ENCODE data around the gene GNL1.
"Not testable (repeated sequence)": the region's sequence is repeated elsewhere in the genome, so short reads cannot be mapped to it uniquely, and the experiment has no call there.

GNL1 gene

DNA sequence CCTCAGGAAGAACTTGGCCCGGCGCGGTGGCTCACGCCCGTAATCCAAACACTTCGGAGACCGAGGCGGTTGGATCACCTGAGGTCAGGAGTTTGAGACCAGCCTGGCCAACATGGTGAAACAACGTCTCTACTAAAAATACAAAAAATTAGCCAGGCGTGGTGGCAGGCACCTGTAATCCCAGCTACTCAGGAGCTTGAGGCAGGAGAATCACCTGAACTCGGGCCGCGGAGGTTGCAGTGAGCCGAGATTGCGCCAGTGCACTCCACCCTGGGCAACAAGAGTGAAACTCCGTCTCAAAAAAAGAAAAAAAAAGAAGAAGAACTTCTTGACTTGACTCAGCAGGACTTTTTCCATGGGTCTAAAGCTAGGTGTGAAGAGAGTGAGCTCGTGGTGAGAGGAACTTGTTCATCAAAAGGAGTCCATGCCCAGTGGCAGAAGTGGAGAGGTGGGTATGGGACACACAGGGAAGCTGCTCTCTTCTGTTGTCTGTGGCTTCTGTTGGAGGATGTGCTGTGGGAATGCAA, 26.9 kb downstream of the GNL1 start:
- not testable (repeated sequence) for DNase-seq

DNA sequence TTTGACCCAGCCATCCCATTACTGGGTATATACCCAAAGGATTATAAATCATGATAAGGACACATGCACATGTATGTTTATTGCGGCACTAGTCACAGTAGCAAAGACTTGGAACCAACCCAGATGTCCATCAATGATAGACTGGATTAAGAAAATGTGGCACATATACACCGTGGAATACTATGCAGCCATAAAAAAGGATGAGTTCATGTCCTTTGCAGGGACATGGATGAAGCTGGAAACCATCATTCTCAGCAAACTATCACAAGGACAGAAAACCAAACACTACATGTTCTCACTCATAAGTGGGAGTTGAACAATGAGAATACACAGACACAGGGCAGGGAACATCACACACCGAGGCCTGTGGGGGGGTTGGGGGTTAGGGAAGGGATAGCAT, 29.8 kb downstream of the GNL1 start:
- DNase-seq, result not testable (repeated sequence)

DNA sequence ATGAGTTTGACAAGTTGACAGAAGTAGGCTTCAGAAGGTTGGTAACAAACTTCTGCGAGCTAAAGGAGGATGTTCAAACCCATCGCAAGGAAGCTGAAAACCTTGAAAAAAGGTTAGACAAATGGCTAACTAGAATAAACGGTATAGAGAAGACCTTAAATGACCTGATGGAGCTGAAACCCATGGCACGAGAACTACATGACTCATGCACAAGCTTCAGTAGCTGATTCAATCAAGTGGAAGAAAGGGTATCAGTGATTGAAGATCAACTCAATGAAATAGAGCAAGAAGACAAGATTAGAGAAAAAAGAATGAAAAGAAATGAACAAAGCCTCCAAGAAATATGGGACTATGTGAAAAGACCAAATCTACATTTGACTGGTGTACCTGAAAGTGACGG, 34.3 kb downstream of the GNL1 start:
- DNase-seq, result not testable (repeated sequence)

DNA sequence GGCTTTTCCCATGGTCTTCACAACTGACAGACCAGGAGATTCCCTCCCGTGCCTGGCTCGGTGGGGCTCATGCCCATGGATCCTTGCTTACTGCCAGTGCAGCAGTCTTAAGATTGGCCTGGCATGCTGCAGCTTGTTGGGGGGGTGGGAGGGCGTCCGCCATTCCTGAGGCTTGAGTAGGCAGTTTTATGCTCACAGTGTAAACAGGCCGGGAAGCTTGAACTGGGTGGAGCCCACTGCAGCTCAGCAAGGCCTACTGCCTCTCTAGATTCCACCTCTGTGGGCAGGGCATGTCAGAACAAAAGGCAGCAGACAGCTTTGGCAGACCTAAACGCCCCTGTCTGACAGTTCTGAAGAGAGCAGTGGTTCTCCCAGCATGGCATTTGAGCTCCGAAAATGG, 35.2 kb downstream of the GNL1 start:
- DNase-seq, result not testable (repeated sequence)

DNA sequence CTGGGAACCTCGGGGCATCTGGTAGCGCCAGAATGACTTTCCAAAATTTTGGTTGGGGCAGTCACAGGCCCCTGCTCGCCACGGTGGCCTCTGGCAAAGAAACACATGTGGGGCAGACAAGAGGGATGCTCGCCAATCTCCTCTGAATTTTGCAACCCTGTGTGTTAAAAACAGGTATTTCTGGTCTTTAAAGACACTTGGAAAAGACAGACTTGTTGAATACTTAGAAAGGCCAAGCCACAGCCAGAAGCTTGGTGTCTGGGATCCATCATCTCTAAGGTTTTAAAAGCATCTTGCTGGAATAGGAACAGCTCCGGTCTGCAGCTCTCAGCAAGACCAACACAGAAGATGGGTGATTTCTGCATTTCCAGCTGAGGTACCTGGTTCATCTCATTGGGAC, 35.8 kb downstream of the GNL1 start:
- no peak for DNase-seq

DNA sequence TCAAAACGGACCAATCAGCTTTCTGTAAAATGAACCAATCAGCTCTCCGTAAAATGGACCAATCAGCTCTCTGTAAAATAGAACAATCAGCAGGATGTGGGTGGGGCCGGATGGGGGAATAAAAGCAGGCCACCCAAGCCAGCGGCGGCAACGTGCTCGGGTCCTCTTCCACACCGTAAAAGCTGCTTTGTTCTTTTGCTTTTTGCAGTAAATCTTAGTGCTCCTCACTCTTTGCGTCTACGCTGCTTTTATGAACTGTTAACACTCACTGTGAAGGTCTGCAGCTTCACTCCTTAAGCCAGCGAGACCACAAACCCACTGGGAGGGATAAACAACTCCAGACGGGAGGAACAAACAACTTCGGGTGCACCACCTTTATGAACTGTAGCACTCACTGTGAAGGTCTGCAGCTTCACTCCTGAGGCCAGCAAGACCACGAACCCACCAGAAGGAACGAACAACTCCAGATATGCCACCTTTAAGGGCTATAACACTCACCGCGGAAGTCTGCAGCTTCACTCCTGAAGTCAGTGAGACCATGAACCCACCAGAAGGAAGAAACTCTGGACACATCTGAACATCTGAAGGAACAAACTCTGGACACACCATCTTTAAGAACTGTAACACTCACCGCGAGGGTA, 37.7 kb downstream of the GNL1 start:
- not testable (repeated sequence) for DNase-seq

DNA sequence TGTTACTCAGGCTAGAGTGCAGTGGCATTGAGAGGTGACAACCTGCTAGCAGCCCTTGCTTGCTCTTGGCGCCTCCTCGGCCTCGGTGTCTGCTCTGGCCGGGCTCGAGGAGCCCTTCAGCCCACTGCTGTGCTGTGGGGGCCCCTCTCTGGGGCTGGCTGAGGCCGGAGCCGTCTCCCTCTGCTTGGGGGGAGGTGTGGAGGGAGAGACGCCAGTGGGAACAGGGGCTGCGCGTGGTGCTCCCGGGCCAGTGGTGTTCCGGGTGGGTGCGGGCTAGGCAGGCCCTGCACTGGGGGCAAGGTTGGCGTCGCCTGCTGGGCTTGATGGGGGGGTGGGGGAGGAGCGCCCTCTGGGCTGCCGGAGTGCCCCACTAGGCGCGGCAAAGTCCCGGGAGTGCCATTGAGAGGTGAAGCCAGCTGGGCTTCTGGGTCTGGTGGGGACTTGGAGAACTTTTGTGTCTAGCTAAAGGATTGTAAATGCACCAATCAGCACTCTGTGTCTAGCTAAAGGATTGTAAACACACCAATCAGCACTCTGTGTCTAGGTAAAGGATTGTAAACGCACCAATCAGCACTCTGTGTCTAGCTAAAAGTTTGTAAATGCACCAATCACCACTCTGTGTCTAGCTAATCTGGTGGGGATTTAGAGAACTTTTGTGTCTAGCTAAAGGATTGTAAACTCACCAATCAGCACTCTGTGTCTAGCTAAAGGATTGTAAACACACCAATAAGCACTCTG, 38.4 kb downstream of the GNL1 start:
- not testable (repeated sequence) for DNase-seq

DNA sequence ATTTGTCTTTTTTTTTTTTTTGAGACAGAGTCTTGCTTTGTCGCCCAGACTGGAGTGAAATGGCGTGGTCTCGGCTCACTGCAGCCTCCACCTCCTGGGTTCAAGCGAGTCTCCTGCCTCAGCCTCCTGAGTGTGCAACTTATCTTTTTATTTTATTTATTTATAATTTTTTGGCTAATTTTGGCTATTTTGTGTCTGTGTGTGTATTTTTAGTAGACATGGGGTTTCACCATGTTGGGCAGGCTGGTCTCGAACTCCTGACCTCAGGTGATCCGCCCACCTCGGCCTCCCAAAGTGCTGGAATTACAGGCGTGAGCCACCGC, 39.6 kb downstream of the GNL1 start:
- DNase-seq, result not testable (repeated sequence)

DNA sequence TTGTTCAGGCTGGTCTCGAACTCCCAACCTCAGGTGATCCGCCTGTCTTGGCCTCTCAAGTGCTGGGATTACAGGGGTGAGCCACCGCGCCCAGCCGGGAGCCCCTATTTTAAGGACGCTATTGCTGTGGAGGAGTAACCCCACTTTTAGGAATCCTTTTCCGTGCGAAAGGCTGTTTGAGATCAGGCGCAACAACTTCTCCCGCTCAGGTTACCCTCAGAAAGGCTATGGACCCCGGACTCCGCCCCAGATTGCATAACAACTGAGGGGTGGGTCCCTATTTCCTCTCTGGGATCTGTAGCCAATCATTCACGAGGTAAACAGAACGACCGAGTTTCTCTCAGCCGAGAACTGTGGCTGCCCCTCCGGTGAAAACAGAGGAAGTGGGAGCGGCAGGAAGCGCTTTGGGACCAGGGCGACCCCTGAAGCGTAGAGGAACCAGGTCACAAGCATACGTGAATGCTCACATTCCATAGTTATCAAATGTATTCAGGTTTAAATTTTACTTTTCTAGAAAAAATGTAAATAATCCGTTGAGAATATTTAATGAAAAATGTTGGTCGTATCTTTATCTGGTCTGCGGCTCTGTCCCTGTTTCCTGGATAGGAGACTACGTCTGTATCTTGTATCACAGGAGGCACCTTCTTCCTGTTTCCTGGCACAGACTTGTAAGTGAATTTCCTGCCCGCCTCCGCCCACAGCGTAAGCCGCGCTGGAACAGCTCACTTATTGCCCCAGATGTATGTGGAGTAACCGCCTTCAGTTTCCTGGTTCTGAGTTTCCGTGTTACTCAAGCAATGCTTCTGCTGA, 40.1 kb downstream of the GNL1 start:
- DNase-seq, result peak; percentile 96

DNA sequence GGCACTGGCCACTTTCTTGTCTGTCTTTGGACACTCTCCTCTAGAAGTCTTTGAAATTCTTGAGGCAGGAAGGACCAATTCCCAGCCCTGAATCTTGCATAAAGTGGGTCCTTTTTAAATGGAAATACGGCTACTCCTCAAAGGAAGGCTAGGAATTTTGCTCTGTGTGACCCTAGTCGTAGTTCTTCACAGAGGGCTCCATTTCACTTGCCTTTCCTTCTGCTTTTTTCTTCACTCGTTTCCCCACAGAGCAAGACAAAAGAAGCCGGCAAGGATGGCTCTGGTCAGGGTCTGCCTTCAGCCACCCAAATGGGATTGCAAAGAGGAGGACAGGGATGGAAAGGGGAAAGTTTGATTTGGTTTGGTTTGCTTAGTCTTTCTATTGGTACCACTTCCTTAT, 41.2 kb downstream of the GNL1 start:
- DNase-seq, result no peak

DNA sequence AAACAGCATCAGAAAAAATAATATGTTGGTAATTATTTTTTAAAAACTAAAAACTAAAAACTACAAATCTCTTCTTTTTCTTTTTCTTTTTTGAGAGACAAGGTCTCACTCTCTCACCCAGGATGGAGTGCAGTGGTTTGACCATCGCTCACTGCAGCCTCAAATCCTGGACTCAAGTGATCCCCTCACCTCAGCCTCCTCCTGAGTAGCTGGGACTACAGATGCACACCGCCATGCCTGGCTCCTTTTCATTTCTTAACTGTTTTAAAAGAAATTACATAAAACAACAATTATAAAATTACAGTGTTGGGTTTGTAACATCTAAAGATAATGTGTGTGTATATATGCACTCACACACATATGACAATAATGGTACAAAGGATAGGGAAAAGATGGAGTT, 42.8 kb downstream of the GNL1 start:
- DNase-seq, result no peak

DNA sequence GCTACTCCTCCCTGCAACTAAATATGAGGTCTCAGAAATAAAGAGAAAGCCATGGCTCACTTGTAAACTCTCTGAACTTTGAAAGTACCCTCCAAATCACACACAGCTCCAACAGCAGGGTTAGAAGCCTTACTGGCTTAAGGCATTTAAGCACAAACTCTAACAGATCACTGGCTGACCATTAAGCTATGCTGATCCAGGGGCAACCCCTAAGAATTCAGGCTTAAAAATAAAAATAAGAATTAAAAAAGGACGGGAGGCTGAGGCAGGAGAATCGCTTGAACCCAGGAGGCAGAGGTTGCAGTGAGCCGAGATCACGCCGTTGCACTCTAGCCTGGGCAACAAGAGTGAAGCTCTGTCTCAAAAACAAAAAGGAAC, 45.1 kb downstream of the GNL1 start:
- no peak for DNase-seq

DNA sequence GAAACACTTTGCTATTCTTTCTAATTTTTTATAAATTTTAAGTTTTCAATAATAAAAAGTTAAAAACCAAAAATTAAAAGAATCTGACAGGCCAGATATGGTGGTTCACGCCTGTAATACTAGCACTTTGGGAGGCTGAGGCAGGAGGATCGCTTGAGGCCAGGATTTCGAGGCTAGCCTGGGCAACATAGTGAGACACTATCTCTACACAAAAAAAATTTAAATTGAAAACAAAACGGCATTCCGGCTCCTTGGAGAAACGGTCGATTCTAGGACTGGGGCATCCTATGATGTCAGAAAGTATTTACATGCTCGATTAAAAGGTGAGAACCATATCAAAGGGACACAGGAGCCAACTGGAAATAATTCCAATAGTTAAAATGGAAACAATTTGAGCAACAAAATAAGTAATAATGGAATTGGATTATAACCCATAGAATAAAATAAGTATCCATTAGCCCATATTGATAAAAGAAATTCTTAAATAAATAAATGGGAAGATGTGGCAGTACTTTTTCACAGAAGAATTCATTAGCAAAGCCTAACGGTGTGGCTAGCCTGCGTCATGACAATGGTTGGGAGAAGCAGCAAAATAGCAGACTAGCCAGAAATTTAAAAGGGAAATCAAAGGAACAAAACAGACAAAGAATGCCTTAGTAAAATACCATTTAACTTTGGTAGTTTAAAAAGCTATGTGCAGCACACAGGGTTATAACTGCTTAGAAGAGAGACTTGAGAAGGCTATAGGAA, 45.7 kb downstream of the GNL1 start:
- DNase-seq, result no peak

DNA sequence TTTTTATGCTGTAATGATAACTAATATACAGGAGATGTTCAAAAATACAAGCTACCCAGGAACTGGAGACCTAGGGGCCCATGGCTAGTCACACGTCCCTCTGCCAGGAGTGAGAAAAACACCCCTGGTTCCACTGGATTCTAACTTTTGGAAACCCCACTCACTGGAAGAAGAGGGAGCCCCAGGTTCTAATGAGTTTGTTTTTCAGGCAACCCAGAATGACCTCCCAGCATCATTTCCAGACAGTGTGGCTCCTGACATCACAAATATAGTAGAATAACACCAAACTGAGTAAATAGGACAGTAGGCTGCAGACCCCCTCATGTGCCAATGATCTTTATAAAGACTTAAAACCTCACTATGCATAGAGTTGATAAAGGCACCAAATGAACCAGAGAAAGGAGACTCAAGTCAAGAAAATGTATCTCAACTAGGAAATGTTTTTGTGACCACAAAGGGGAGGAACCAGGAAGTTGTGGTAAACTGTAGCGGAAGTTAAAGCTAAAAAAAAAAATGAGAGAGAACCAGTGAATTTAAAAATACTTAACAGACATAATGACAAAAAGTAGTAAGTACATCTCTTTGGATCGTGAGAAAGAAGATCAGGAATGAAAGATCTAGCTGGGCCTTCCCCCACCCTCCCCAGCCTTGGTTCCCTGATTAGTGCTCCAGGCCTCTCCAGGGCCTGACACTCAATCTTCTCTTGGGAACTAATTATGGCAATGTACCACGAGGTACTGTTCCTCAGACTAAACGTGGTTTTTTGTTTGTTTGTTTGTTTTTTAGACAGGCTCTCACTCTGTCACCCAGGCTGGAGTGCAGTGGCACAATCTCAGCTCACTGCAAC, 47.2 kb downstream of the GNL1 start:
- DNase-seq, result peak; percentile 83

DNA sequence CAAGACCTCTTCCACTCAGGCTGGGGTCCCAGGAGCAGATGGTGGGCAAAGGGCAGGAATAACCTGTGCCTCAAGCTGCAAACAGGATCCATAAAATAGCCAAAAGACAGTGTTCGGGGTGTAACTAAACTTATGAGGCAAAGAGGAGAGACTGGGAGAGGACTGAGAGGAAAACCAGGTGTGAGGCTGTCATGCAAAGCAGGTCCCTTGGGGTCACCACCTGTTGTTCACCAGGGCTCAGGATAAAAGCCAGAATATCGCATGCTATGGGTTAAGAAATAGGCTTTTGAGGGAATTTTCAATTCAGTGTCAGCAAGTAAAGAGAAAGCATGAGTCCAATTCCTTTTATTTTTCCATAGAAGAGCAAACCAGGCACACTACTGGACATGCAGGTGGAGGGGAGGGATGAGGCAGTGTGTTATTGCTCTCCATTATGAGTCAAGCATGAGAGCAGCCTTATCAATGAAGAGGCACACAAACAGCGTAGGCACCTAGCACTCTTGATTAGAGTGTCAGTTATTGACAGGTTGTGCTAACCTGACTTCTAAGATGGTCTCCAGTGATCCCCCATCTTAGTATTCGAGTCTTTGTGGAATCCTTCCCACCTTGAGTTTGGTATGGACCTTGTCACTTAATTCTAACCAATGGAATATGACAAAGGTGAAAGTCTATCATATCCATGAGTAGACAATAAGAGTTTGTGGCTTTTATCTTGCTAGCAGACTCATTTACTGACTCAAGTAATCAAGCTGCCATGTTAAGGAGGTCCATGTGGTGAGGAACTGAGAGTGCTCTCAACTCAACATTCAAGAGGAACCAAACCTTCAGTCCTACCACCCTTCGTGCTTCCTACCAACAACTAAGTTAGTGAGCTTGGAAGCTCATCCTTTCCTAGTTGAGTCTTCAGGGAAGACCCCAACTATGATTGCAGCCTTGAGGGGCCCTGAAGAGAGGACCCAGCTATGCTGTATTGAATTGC, 48.2 kb downstream of the GNL1 start:
- DNase-seq, result no peak

DNA sequence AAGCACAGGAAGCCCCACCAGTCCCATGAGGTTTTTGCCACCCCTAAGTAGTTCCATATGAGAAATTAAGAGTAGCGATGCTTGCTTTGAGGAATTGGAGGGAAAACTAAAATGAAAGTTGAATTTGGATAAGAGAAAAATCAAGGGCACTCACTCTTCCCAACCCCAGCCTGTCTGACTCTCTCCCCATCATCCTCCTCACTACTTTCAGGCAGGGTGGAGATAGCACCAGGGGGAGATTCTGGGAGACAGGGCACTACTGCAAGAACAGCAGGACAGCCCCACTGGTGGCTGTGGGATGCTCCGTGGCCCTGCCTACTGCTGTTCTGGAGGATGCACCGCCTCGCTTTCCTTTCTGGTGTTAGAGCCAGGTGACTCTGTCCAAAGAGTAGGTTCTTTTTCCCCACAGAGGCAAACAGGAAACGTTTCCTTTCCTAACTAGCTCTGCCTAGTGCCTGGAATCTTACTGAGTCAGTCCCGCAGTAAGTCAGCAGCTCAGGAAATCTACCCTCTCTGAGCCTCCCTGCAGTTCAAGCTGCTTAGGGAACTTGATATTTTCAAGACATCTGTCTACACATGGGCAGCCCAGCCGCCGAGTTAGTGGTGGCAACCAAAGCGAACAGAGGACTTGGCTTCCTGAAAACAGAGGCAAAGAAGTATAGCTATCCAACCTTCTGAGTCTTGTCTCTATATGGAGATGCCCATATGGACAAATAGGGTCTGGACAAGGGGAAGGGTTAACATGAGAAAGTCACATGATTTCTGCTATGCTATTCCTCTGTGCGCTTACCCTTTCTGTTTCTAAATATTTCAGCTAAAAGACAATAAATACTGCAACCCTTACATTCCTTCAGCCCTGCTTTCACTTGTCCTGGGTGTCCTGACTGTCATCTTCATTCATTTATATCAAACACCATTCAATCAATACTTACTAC, 55.6 kb downstream of the GNL1 start:
- no peak for DNase-seq

DNA sequence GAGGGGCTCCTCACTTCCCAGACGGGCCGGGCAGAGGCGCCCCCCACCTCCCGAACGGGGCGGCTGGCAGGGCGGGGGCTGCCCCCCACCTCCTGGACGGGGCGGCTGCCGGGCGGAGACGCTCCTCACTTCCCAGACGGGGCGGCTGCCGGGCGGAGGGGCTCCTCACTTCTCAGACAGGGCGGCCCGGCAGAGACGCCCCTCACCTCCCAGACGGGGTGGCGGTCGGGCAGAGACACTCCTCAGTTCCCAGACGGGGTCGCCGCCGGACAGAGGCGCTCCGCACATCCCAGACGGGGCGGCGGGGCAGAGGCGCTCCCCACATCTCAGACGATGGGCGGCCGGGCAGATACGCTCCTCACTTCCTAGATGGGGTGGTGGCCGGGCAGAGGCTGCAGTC, 57.6 kb downstream of the GNL1 start:
- not testable (repeated sequence) for DNase-seq

DNA sequence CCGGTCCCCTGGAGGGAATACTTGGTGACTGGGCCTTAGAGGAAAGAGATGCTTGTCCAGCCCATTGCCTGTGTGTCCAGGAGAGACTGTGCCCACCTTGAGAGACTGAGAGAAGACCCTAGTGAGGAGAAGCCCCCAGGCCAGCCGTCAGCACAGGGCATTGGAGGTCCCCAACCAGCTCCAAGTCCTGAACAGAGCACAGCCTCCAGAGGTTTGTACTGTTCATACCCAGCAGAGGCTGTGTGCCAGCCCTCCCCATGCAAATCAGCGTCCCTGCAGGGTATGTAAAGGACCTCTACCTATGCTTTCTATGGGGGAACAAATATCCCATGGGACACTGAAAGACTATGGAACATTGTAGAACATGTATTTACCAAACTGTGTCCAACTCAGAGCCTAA, 58.6 kb downstream of the GNL1 start:
- DNase-seq, result no peak

DNA sequence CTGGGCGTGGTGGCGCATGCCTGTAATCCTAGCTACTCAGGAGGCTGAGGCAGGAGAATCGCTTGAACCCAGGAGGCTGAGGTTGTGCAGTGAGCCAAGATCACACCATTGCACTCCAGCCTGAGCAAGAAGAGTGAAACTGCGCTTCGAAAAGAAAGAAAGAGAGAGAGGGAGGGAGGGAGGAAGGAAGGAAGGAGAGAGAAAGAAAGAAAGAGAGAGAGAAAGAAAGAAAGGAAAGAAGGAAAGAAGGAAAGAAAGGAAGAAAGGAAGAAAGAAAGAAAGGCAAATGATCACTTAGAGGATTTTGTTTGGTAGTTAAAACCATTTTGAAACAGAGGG, 59.1 kb downstream of the GNL1 start:
- DNase-seq, result not testable (repeated sequence)

DNA sequence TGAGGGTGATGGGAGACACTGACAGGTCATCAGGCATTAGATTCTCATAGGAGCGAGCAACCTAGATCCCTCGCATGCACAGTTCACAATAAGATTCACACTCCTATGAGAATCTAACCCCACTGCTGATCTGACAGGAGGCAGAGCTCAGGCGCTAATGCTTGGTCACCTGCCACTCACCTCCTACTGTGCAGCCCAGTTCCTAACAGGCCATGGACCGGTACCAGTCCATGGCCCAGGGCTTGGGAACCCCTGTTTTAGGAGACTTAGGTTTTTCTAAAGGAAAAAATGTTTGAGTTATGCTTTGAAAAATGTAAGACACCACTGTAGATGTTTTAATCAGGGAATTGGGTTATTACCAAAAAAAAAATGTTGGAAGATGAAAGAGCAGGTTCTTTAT, 60.3 kb downstream of the GNL1 start:
- DNase-seq, result no peak
